ENCODE results near the gene VPS52.
"Not testable (repeated sequence)": the region's sequence is repeated elsewhere in the genome, so short reads cannot be mapped to it uniquely, and the experiment has no call there.

The VPS52 gene

DNA sequence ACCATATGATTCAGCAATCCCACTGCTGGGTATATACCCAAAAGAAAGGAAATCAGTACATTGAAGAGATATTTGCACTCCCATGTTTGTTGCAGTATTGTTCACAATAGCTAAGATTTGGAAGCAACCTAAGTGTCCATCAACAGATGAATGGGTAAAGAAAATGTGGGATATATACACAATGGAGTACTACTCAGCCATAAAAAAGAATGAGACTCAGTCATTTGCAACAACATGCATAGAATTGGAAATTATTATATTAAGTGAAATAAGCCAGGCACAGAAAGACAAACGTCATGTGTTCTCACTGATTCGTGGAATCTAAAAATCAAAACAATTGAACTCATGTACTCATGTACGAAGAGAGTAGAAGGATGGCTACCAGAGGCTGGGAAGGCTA is 9.2 kb downstream of the VPS52 start:
- 76% methylated on average over 3 of the region's 3 CpGs for WGBS
- not testable (repeated sequence) for H3K27ac ChIP-seq (ENCODE audit: low read depth, low read length)
- H3K36me3 ChIP-seq (ENCODE audit: insufficient read depth, low read length), result peaks cover 61% of the 10 kb centered on the region

DNA sequence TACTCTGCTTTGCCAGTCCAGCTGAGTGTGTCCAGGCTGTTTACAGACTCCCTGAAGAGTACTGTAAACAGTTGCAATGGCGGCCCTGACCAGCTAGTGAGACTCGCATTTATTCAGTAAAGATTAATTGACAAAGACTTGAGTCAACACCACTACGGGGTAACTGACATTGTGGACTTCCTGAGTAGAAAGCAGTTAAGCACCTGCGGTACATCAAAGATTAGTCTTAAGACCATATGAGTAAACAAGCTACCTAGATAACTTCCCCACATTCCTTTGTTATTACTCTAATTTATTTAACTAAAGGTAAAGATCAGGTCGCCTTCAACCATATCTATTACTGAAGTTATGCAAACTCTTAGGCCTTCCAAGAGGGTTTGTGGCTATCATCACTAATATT is 12.6 kb downstream of the VPS52 start:
- Histone ChIP-seq H3K4me3 (ENCODE audit: low read length) (no peak overlapping the region), H3K27me3 (ENCODE audit: insufficient read depth, low read length) (no peaks in the 10 kb centered on the region), H3K9ac (ENCODE audit: low read depth, low read length) (no peak overlapping the region), H3K4me1 (ENCODE audit: insufficient read depth, low read length) (no peaks in the 10 kb centered on the region), H3K36me3 (ENCODE audit: insufficient read depth, low read length) (peaks cover 38% of the 10 kb centered on the region), H3K9me3 (ENCODE audit: insufficient read depth, low read depth, low read length) (no peaks in the 10 kb centered on the region; the same call in 1 of the 2 replicates), H3K27ac (ENCODE audit: low read depth, low read length) (no peak overlapping the region)
- 92% methylated on average over 5 of the region's 5 CpGs for WGBS

More for the DNA sequence above, 9.2 kb downstream of the VPS52 start:
- not testable (repeated sequence) for H3K9ac ChIP-seq (ENCODE audit: low read depth, low read length); H3K9me3 ChIP-seq (ENCODE audit: insufficient read depth, low read depth, low read length); H3K27me3 ChIP-seq (ENCODE audit: insufficient read depth, low read length); H3K4me1 ChIP-seq (ENCODE audit: insufficient read depth, low read length); H3K4me3 ChIP-seq (ENCODE audit: low read length)

DNA sequence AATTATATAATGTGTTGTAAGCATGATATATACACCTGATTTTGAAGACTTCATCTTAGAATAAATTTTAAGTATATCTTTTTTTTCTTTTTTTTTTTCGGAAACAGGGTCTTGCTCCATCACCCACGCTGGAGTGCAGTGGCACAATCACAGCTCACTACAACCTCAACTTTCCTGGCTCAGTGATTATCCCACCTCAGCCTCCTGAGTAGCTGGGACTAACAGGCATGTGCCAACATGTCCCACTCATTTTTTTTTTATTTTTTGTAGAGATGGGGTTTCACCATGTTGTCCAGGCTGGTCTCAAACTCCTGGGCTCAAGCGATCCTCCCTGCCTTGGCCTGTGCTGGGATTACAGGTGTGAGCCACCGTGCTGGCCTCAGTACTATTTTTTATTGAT is 17.1 kb downstream of the VPS52 start:
- H3K27ac ChIP-seq (ENCODE audit: low read depth, low read length), result no peak overlapping the region
- 96% methylated on average over 4 of the region's 4 CpGs for WGBS
- H3K4me3 ChIP-seq (ENCODE audit: low read length), result no peak overlapping the region
- H3K4me1 ChIP-seq (ENCODE audit: insufficient read depth, low read length), result peaks cover 5% of the 10 kb centered on the region; the same call in 1 of the 2 replicates
- H3K9ac ChIP-seq (ENCODE audit: low read depth, low read length), result no peak overlapping the region
- peaks cover 24% of the 10 kb centered on the region for H3K36me3 ChIP-seq (ENCODE audit: insufficient read depth, low read length)
- H3K9me3 ChIP-seq (ENCODE audit: insufficient read depth, low read depth, low read length), result no peaks in the 10 kb centered on the region; the same call in 1 of the 2 replicates
- H3K27me3 ChIP-seq (ENCODE audit: insufficient read depth, low read length), result no peaks in the 10 kb centered on the region

- H3K4me3 ChIP-seq (ENCODE audit: low read length), result no peak overlapping the region
- H3K9ac ChIP-seq (ENCODE audit: low read depth, low read length), result no peak overlapping the region
- peaks cover 22% of the 10 kb centered on the region for H3K36me3 ChIP-seq (ENCODE audit: insufficient read depth, low read length)
- peaks cover 6% of the 10 kb centered on the region; the same call in 1 of the 2 replicates for H3K4me1 ChIP-seq (ENCODE audit: insufficient read depth, low read length)
- no peak overlapping the region for H3K27ac ChIP-seq (ENCODE audit: low read depth, low read length)
- no peaks in the 10 kb centered on the region; the same call in 1 of the 2 replicates for H3K9me3 ChIP-seq (ENCODE audit: insufficient read depth, low read depth, low read length)
- H3K27me3 ChIP-seq (ENCODE audit: insufficient read depth, low read length), result peaks cover 10% of the 10 kb centered on the region
These were observed 18.9 kb downstream of the VPS52 start for GRCh38 chr6:33252759-33253158.

DNA sequence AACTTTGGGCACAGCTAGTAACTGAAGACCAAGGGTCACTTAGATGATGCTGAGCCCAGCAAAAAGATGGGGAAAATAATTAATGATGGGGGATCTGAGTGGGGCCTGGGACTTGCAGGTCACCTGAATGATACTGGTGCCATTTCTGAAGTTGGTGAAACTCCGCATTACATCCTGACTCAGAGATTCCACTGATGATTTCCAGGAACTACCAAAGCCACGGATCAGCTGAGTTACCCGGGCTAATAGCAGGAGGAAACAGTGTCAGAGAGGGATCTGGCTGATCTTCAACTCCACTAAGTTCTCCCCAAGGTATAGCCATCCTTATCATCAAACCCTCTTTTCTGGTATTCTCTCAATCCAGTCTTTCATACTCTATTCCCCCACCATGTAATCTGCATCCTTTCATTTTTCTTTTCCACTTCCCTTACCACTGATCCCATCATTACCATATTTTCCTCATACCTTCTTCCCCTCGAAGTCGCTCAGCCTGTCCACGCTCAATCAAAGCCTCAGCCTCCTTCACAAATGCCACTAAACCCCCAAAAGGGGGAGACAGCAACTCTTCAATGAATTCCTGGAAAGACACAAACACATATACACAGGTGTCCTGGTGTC is 20.2 kb downstream of the VPS52 start:
- WGBS, result 94% methylated on average over 6 of the region's 6 CpGs
- peaks cover 23% of the 10 kb centered on the region for H3K27me3 ChIP-seq (ENCODE audit: insufficient read depth, low read length)
- no peak overlapping the region for H3K9ac ChIP-seq (ENCODE audit: low read depth, low read length)
- peaks cover 6% of the 10 kb centered on the region; the same call in 1 of the 2 replicates for H3K4me1 ChIP-seq (ENCODE audit: insufficient read depth, low read length)
- no peak overlapping the region for H3K27ac ChIP-seq (ENCODE audit: low read depth, low read length)
- no peaks in the 10 kb centered on the region for H3K9me3 ChIP-seq (ENCODE audit: insufficient read depth, low read depth, low read length)
- peaks cover 14% of the 10 kb centered on the region for H3K36me3 ChIP-seq (ENCODE audit: insufficient read depth, low read length)
- H3K4me3 ChIP-seq (ENCODE audit: low read length), result no peak overlapping the region

DNA sequence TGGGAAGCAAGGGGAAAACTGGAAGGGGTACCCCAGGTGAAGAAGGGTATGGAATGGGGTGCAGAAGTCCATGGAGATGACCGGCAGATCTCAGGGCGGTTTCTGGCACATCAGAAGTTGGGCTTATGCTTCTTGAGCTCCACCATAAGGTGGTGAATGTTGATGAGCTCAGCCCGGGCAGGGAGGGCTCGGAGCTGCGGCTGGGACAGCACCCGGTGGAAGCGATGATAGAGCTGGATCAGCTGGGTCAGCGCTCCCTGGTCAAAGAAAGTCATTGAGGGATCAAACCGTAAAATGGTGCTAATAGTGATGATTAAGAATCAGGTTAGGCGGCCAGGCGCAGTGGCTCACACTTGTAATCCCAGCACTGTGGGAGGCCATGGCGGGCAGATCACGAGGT is 20.9 kb downstream of the VPS52 start:
- peaks cover 14% of the 10 kb centered on the region for H3K36me3 ChIP-seq (ENCODE audit: insufficient read depth, low read length)

DNA sequence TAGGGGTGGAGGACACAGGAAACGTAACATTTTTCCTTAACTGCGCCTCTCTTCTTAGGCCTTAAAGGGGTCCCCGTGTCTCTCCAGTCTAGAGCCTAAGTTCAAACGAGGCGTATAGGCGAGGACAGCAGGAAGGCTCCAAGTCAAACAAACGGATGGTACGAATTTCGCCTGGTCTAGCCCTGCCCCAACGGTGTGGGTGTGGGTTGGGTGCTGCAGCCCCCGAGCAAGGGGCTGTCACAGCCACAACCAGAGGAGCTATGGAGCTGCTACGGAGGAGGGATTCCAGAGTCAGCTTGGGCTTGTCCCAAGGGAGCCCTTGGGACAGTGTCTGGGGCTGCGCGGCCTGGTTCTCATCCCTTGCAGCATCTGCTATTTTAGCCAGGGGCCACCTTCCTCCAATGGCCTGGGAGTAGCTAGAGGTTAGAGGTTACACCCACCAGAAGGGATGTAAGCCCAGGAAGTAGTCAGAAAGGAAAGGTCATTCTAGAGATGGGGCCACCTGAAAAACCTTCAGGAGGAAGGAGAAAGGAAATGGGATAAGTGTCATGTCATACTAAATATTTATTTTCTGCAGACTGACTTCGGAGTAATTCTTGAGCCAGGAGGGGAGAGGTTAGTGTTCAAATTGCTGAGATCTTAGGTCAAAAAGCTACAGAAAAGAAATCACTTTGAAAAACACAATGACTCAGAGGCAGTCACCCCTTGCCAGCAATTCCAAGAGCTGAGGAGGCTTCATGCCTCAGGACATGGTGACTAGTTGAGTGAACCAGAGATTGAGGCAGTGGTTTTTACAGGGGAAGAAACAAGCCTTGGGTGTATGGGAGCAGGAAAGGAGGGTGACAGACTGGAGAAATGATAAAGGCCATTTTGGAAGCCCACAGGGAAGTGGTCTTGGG is 21.7 kb downstream of the VPS52 start:
- WGBS, result 45% methylated on average over 15 of the region's 15 CpGs
- no peaks in the 10 kb centered on the region for H3K9me3 ChIP-seq (ENCODE audit: insufficient read depth, low read depth, low read length)
- H3K4me1 ChIP-seq (ENCODE audit: insufficient read depth, low read length), result peaks cover 6% of the 10 kb centered on the region; the same call in 1 of the 2 replicates
- peak overlapping the region; percentile 82; the same call in 1 of the 2 replicates for H3K27ac ChIP-seq (ENCODE audit: low read depth, low read length)
- H3K9ac ChIP-seq (ENCODE audit: low read depth, low read length), result peak overlapping the region; percentile 78
- peaks cover 14% of the 10 kb centered on the region for H3K36me3 ChIP-seq (ENCODE audit: insufficient read depth, low read length)
- H3K27me3 ChIP-seq (ENCODE audit: insufficient read depth, low read length), result peaks cover 34% of the 10 kb centered on the region
- H3K4me3 ChIP-seq (ENCODE audit: low read length), result peak overlapping the region; percentile 77

More for the DNA sequence above, 20.9 kb downstream of the VPS52 start:
- Histone ChIP-seq H3K9ac (ENCODE audit: low read depth, low read length) (no peak overlapping the region), H3K4me1 (ENCODE audit: insufficient read depth, low read length) (peaks cover 6% of the 10 kb centered on the region; the same call in 1 of the 2 replicates), H3K27ac (ENCODE audit: low read depth, low read length) (no peak overlapping the region), H3K27me3 (ENCODE audit: insufficient read depth, low read length) (peaks cover 30% of the 10 kb centered on the region), H3K4me3 (ENCODE audit: low read length) (no peak overlapping the region), H3K9me3 (ENCODE audit: insufficient read depth, low read depth, low read length) (no peaks in the 10 kb centered on the region)
- 94% methylated on average over 13 of the region's 13 CpGs for WGBS

GRCh38 chr6:33248932-33249731 is 22.5 kb downstream of the VPS52 start:
- no peaks in the 10 kb centered on the region for H3K9me3 ChIP-seq (ENCODE audit: insufficient read depth, low read depth, low read length)
- H3K27ac ChIP-seq (ENCODE audit: low read depth, low read length), result peak overlapping the region; percentile 82; the same call in 1 of the 2 replicates
- H3K4me1 ChIP-seq (ENCODE audit: insufficient read depth, low read length), result peaks cover 6% of the 10 kb centered on the region; the same call in 1 of the 2 replicates
- peak overlapping the region; percentile 78 for H3K9ac ChIP-seq (ENCODE audit: low read depth, low read length)
- WGBS, result under 1% methylated on average over 58 of the region's 58 CpGs
- H3K4me3 ChIP-seq (ENCODE audit: low read length), result peak overlapping the region; percentile 77
- H3K36me3 ChIP-seq (ENCODE audit: insufficient read depth, low read length), result peaks cover 14% of the 10 kb centered on the region
- peaks cover 34% of the 10 kb centered on the region for H3K27me3 ChIP-seq (ENCODE audit: insufficient read depth, low read length)

DNA sequence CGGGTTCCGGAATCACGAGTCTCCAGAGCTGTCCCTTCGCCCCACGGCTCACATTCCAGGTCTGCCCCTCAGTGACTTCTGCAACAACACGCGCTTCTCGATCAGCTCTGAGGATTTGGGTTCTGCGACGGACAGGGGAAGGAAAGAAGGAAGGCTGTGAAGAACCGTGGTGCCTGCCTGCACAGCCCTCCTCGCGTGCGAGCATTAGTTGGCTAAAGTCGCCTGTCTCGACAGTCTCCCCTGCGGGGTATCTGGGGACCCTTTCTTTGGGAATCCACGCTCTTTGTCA is 23.1 kb downstream of the VPS52 start:
- H3K9ac ChIP-seq (ENCODE audit: low read depth, low read length), result peak overlapping the region; percentile 13; the same call in 1 of the 2 replicates
- H3K36me3 ChIP-seq (ENCODE audit: insufficient read depth, low read length), result peaks cover 14% of the 10 kb centered on the region
- no peaks in the 10 kb centered on the region for H3K9me3 ChIP-seq (ENCODE audit: insufficient read depth, low read depth, low read length)
- peaks cover 6% of the 10 kb centered on the region; the same call in 1 of the 2 replicates for H3K4me1 ChIP-seq (ENCODE audit: insufficient read depth, low read length)
- H3K27me3 ChIP-seq (ENCODE audit: insufficient read depth, low read length), result peaks cover 35% of the 10 kb centered on the region
- peak overlapping the region; percentile 77 for H3K4me3 ChIP-seq (ENCODE audit: low read length)
- 4% methylated on average over 18 of the region's 18 CpGs for WGBS
- no peak overlapping the region for H3K27ac ChIP-seq (ENCODE audit: low read depth, low read length)

DNA sequence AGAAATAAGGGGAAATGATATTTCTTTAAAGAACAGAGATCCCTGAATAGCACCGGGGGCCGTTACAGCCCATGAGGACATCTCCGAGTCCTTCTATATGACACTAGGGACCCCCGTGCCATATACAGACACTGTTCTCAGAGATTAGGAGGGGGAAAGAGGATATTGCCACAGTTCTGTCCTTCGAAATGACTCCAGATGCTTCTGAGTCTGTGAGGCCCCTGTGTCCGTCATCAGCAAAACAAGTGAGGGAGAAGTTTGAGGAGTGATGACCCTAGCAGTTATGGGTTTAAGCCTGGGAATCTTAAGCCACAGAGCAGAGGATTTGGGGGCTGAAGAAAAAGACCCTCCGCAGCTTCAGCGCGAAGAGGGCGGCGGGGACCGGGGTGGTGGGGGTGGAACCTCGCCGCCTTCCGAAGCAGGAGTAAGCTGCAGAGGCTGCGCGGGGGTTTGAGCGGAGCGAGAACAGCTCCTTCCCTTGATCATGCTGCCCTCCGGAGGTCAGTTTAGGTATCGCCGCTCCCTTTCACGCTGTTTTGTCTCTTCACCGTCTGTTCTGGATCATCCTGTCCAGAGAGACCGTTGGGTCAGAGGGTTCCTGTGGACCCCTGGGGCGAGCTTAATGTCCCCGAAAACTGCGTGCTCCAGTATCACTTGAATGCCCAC is 23.6 kb downstream of the VPS52 start:
- Histone ChIP-seq H3K27me3 (ENCODE audit: insufficient read depth, low read length) (peaks cover 40% of the 10 kb centered on the region), H3K4me1 (ENCODE audit: insufficient read depth, low read length) (peaks cover 6% of the 10 kb centered on the region; the same call in 1 of the 2 replicates), H3K27ac (ENCODE audit: low read depth, low read length) (no peak overlapping the region), H3K4me3 (ENCODE audit: low read length) (peak overlapping the region; percentile 77), H3K9ac (ENCODE audit: low read depth, low read length) (peak overlapping the region; percentile 20; the same call in 1 of the 2 replicates), H3K9me3 (ENCODE audit: insufficient read depth, low read depth, low read length) (no peaks in the 10 kb centered on the region), H3K36me3 (ENCODE audit: insufficient read depth, low read length) (peaks cover 14% of the 10 kb centered on the region)
- WGBS, result 6% methylated on average over 28 of the region's 28 CpGs

All from HUES64 (cell line).